ENCODE data around the gene DNER.

DNA sequence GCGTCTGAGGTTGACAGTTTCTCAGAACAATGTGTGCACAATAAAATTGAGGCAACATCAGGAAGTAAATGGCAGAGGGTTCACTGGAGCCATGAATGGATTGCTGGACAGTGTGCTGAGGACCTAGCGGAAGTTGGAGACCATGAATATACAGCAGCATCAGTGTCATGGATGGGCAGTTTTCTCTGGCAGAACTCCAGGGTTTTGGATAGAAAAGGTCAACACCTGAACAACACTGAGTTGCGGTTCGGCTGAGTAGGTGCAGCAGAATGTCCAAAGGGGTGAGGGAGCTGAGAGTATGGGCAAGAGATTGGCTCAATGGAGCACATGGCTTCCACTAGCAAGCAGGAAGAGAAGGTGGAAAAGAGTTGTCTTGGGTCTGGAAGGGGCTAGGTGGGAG is 73.7 kb downstream of the DNER start:
- TF ChIP-seq, protein P1, sequence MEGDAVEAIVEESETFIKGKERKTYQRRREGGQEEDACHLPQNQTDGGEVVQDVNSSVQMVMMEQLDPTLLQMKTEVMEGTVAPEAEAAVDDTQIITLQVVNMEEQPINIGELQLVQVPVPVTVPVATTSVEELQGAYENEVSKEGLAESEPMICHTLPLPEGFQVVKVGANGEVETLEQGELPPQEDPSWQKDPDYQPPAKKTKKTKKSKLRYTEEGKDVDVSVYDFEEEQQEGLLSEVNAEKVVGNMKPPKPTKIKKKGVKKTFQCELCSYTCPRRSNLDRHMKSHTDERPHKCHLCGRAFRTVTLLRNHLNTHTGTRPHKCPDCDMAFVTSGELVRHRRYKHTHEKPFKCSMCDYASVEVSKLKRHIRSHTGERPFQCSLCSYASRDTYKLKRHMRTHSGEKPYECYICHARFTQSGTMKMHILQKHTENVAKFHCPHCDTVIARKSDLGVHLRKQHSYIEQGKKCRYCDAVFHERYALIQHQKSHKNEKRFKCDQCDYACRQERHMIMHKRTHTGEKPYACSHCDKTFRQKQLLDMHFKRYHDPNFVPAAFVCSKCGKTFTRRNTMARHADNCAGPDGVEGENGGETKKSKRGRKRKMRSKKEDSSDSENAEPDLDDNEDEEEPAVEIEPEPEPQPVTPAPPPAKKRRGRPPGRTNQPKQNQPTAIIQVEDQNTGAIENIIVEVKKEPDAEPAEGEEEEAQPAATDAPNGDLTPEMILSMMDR (conservative IDR thresholded peaks at IDR 0.05): no peak
- TF ChIP-seq EZH2 (IDR thresholded peaks at IDR 0.05; ENCODE audit: low read depth): no peak
